RCC 7860 (cell line): ENCODE data around the gene HDLBP.

Experiments
- DNase-seq: peaks from one replicate; pipeline ENCODE4 v3.0.0-alpha.2; 2015; ENCODE audit warnings: low spot score
- FAIRE-seq: peaks from 2 replicates; lab custom pipeline; 2012; peaks lifted over from hg19 to GRCh38; lab: Jason Lieb, UNC

Gene HDLBP

GRCh38 chr2:241275910-241276309 is 39.6 kb downstream of the HDLBP start:
- DNase-seq (no peak), FAIRE-seq (no peak)

- no peak for FAIRE-seq
- DNase-seq: no peak
Observed at GRCh38 chr2:241275504-241275903, 40.0 kb downstream of the HDLBP start.

DNA sequence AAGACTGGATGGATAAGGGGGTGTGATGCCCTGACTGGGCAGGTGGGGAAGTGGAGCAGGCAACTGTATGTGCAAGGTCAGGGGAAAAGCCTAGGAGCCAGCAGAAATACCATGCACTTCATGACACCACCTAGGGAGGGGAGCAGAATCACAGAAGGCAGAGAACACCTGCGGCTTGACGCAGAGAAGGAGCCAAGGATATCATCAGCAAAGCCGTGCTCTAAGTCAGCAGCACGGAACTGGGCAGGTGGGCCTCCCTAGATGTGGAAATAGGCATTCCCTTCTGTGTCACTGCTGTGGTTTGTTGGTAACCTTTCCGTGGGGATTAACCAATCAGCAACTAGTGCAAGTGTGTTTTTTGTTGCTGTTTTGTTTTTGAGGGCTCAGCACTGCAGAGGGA is 41.3 kb downstream of the HDLBP start:
- DNase-seq (no peak), FAIRE-seq (no peak)

GRCh38 chr2:241273210-241274020 is 42.1 kb downstream of the HDLBP start:
- DNase-seq (no peak), FAIRE-seq (no peak)

DNA sequence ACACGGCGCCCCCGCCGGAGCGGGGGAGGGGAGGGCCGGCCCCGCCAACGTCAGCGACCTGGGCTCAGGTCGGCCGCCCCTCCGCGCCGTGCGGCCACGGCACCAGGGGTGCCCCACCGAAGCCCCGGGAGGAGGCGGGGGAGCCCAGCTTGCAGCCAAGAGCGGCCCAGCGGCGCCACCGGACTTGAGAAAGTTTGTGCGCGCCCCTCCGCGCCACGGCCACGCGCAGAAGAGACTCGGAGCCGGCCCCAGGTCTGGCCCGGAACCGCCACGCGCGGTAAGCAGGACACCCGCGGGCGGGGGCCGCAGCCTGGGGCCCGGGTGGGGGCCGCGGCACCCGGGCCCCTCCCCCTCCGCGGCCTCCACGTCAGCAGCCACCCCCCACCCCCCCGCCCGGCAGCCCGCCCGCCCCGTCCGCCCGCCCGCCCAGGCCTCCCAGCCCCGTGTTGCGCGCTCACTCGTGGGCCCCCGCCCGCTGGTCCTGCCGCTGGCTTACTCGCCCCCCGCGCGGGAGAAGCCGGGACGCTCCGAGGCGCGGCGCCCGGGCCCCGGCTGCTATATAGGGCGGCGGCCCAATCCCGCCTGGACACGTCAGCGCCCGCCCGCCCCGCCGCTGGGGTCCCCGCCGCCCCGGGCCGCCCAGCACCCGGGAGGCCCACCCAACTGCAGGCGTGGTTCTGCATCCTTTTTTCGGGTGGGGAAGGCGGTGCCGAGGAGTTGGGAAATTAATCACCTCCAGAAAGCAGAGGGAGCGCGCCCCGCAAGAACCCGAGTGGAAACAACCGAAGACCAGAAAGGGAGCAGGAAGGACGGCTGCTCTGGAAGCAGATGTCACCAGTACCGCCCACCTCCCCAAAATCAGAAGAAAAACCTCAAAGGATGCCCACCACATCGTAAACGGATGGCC is 42.9 kb downstream of the HDLBP start:
- DNase-seq: peak; percentile 9
- FAIRE-seq: no peak

DNA sequence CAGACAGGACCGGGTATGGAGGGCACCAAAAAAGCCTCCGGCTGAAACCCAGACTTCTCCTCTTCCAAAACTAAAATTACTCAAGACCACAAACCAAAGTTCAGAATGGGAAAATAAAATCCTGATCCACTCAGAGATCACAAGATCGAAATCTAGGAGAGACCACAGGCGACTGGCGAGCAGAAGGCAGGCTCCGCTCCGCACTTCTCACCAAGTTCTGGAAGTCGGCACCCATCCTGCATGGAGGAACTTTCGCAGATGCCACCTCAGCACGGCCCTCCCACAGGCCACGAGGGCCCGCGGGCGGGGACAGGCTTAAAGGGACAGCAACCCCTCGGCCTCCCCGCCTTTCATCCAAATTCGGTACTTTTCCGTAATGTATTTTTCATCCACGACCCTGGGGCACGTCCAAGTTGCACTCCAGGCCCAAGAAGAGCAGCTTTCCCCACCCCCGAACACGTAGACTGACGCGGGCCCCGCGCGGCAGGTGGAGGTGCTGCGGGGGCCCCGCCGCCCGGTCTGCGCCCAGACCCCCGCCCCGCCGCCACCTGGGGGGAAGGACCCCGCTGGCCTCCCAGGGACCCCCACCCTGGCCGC is 43.7 kb downstream of the HDLBP start:
- FAIRE-seq (no peak), DNase-seq (peak; percentile 55)

GRCh38 chr2:241270531-241270930 is 44.9 kb downstream of the HDLBP start:
- DNase-seq (no peak), FAIRE-seq (no peak)

DNA sequence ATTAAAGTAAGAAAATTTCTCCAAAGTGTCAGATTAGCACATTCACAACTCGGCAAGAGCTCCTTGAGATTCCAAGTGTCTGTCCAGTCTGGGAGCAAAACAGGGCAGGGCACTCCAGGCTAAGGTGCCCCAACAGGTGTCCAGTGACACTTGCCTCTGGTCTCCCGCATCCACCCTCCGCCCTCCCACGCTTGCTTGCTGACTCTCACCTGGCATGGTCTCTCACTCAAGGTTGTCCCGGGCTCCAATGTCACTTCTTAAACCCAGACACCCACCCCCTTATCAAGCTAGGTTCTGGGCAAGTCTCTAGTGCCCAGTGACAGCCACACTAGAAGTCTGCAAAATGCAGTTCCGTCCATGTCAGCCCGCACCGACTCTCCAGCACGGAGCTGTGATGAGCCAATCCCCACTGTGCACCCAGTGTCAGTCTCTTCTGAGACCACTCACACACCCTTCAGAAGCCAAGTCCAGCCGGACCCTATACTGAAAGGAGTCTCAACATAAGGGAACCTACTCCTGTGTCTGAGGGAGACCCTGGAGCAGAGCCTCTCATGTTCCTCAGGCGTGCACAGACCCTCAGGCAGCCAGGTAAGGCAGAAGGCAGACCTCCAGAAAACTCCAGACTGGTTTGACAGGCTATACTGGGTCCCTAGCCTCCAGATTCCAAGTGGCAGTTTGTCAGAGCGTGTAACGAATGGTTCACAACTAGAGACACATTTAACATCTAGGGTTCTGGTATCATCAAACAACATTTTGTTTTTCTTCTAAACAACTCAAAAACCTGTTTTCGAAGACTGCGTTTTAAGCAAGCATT is 45.6 kb downstream of the HDLBP start:
- no peak for DNase-seq
- no peak for FAIRE-seq

DNA sequence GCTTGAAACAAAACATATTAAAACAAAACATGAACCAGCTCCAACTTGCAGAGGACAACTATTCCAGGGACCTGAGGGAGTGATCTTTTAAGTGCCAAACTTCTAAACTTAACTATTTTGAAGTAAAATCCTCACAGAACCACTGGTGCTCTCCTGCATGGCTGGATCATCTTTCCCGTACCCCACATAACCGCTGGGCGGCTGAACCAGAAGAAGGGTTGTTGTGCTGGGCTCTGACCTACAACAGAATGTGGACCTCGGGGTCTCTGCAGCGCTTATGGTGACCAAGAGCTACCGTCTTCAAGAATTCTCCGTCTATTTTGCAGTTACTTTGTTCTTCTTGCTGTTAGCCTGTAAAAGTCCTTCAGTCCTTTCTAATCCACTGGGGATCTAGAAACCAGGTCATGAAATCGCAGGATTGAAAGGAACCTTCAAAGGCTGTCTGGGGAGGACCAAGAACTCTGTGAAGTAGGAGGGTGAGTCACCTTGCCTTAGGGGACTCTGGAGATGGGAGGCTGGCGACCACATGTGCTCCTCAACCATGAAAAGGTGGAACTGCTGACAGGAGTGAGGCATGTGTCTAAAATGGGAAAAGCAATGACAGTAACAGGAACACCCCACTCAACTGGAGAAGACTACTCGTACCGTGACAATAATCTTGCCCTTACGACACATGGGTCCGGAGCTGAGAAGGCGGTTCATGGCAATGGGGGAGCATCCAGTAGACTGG is 46.6 kb downstream of the HDLBP start:
- FAIRE-seq (no peak), DNase-seq (peak; percentile 17)

GRCh38 chr2:241268306-241268705 is 47.2 kb downstream of the HDLBP start:
- DNase-seq (no peak), FAIRE-seq (no peak)

DNA sequence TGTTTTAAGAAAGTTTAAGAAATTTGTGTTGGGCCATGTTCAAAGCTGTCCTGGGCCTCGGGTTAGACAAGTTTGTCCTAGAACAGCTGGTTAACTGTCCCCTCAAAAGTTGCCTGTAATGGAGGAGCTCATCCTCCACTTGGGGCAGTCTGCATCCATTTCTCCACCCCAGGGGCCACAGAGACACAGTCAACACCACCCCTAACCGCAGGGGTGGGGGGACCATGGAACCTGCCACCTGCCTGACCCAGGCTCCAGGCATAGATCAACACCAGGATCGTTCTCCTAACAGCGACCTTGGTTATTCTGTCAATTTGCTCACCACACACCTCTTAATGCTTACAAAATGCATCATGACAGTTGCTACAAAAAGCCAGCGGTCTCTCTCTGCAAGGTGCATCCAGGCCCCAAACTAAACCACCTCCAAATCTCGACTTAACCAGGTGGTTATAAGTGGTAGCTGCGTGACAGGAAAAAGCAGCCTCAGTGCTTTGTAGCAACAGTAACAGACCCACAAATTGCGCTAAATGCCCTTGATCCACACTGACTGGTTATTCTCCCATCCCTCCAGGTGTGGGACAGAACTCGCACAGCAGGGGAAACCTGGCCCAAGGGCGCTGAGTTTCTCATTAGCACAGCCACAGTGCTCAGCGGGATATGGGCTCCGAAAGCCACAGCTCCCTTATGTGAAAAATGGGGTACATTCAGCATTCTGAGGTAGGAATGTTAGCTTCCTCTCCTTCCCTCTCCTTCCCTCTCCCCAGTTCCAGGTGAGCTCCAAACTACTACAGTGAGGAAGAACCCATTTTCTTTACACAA is 48.0 kb downstream of the HDLBP start:
- no peak for FAIRE-seq

GRCh38 chr2:241265506-241265905 is 50.0 kb downstream of the HDLBP start:
- no peak for FAIRE-seq
- DNase-seq: no peak

More for the DNA sequence above, 48.0 kb downstream of the HDLBP start:
- no peak for DNase-seq

DNA sequence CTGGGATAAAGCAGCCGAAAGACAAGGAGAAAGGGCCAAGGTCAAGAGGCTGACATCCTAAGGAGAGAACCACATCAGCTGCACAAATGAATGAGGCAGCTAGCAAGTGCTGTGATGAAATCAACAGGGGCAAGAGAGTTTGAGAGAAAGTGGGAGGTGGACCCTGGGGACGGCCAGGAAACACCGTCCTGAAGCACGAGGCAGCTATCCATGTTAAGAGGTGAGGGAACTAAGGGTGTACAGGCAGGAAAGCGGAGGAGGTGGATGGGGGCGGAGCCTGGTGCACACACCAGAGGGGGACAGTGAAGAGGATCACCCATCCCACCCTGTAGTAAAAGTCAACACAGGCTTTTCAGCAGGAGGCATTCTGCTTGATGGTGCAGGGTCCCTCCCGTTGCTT is 52.4 kb downstream of the HDLBP start:
- no peak for FAIRE-seq
- DNase-seq: no peak

- FAIRE-seq: no peak
Observed at GRCh38 chr2:241261628-241262027, 53.8 kb downstream of the HDLBP start.

GRCh38 chr2:241260911-241261310 is 54.6 kb downstream of the HDLBP start:
- no peak for FAIRE-seq

More at GRCh38 chr2:241261628-241262027, 53.8 kb downstream of the HDLBP start:
- DNase-seq: no peak

GRCh38 chr2:241258505-241259280 is 56.8 kb downstream of the HDLBP start:
- FAIRE-seq: no peak
- DNase-seq: no peak

More at GRCh38 chr2:241260911-241261310, 54.6 kb downstream of the HDLBP start:
- DNase-seq: no peak

DNA sequence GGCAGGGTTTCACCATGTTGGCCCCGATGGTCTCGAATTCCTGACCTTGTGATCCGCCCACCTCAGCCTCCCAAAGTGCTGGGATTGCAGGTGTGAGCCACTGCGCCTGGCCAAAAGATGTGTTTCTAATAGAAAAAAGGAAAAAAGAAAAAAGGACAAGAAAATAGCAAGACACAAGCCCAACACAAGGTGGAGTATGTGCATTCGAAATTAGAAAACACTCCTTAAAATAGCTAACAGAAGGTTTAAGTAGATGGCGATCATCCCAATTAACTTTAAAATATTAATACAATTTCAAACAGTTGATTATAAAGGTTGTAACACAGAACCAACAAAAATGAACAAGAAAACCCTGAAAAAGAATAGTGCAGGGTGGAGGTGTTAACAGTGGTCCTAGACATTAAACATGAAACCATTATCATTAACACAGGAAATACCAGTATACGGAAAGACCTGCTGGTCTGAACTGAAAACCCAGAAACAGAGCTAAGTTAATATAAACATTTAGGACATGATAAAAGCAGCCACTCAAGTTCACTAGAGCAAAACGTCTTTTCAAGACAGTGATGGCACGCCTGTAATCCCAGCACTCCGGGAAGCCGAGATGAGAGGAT is 57.9 kb downstream of the HDLBP start:
- FAIRE-seq: no peak

DNA sequence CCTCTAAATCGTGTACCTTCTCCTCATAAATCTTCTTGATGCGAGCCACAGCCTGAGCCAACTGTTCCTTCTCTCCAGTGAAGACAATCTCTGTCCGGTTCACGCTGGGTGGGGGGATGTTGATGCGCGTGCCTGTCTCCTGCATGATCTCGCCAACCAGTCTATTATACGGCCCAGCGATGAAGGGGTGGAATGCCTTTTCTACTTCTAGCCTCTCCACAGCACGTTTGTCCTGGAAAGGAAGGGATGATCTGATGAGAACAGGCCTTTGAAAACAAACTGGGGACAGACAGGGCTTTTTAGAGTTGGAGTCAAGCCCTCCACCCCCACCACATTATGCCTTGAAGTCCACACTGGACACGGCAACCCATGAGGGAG is 59.3 kb downstream of the HDLBP start:
- no peak for DNase-seq
- FAIRE-seq: no peak

More for the DNA sequence above, 57.9 kb downstream of the HDLBP start:
- DNase-seq: no peak
